Chondrocyte (in vitro differentiated cells): ENCODE data around the gene ZNF124. TPM values are rescaled to one million over a fixed set of nuclear protein-coding genes. Genes with fewer than 3 reads are reported as not detected.
"Not testable (repeated sequence)": the region's sequence is repeated elsewhere in the genome, so short reads cannot be mapped to it uniquely, and the experiment has no call there.

Experiments
- DNase-seq: peaks from one replicate; pipeline ENCODE4 v3.0.0; 2021; ENCODE audit warnings: mixed read lengths, low spot score
- H3K27ac Mint-ChIP-seq: one replicate; pipeline ENCODE4 v1.8.0; 2021; ENCODE audit warnings: mild to moderate bottlenecking, moderate library complexity, mixed read lengths; ENCODE audit not compliant: unreplicated experiment
- H3K27me3 Mint-ChIP-seq: 2 replicates; pipeline ENCODE4 v1.8.0; 2021; ENCODE audit warnings: low read depth, mixed read lengths
- H3K36me3 Mint-ChIP-seq: 2 replicates; pipeline ENCODE4 v1.8.0; 2021; ENCODE audit warnings: low read depth, mixed read lengths
- H3K4me1 Mint-ChIP-seq: 2 replicates; pipeline ENCODE4 v1.8.0; 2021; ENCODE audit warnings: low read depth, mild to moderate bottlenecking, mixed read lengths
- H3K4me3 Mint-ChIP-seq: one replicate; pipeline ENCODE4 v1.8.0; 2021; ENCODE audit warnings: mild to moderate bottlenecking, moderate library complexity, mixed read lengths; ENCODE audit not compliant: unreplicated experiment
- H3K9me3 Mint-ChIP-seq: 2 replicates; pipeline ENCODE4 v1.8.0; 2021; ENCODE audit warnings: low read depth, mixed read lengths
- total RNA-seq: library from RNA; stranded (reverse); gene quantifications from 3 replicates; pipeline ENCODE4 v1.2.1, GENCODE V29; 2021
- TF ChIP-seq, protein P1 (sequence below): fragments of 200-600 bp; sonication (generic); IDR thresholded peaks from 2 replicates; pipeline ENCODE4 v1.5.0; 2021; ENCODE audit warnings: antibody characterized with exemption, mild to moderate bottlenecking, moderate library complexity

Gene ZNF124
- total RNA-seq, 1 donor from 2014 or later: 19.3 TPM

GRCh38 chr1:247121382-247121781 is 50.4 kb downstream of the ZNF124 start:
- DNase-seq: no peak
- no peak overlapping the region for H3K27ac Mint-ChIP-seq
- H3K36me3 Mint-ChIP-seq: no peaks in the 10 kb centered on the region
- H3K27me3 Mint-ChIP-seq: no peaks in the 10 kb centered on the region
- H3K4me3 Mint-ChIP-seq: no peak overlapping the region
- TF ChIP-seq, protein P1, sequence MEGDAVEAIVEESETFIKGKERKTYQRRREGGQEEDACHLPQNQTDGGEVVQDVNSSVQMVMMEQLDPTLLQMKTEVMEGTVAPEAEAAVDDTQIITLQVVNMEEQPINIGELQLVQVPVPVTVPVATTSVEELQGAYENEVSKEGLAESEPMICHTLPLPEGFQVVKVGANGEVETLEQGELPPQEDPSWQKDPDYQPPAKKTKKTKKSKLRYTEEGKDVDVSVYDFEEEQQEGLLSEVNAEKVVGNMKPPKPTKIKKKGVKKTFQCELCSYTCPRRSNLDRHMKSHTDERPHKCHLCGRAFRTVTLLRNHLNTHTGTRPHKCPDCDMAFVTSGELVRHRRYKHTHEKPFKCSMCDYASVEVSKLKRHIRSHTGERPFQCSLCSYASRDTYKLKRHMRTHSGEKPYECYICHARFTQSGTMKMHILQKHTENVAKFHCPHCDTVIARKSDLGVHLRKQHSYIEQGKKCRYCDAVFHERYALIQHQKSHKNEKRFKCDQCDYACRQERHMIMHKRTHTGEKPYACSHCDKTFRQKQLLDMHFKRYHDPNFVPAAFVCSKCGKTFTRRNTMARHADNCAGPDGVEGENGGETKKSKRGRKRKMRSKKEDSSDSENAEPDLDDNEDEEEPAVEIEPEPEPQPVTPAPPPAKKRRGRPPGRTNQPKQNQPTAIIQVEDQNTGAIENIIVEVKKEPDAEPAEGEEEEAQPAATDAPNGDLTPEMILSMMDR: no peak
- peaks cover 3% of the 10 kb centered on the region for H3K4me1 Mint-ChIP-seq
- H3K9me3 Mint-ChIP-seq: no peaks in the 10 kb centered on the region

DNA sequence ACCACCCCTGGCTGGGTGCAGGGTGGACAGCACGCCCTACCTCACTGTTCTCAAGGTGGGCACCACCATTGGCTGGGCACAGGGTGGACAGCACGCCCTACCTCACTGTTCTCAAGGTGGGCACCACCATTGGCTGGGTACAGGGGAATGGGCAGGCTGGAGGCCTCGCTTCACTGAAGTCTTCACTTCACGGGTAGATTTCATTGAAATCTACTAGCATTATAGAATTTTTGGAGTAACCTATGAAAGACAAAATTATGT is 51.5 kb downstream of the ZNF124 start:
- H3K9me3 Mint-ChIP-seq, H3K4me3 Mint-ChIP-seq, H3K27ac Mint-ChIP-seq, H3K4me1 Mint-ChIP-seq, DNase-seq, H3K27me3 Mint-ChIP-seq, H3K36me3 Mint-ChIP-seq: not testable (repeated sequence)

- Mint-ChIP-seq H3K36me3 (no peaks in the 10 kb centered on the region), H3K27me3 (no peaks in the 10 kb centered on the region), H3K9me3 (no peaks in the 10 kb centered on the region), H3K27ac (no peak overlapping the region), H3K4me1 (peaks cover 3% of the 10 kb centered on the region), H3K4me3 (no peak overlapping the region)
- TF ChIP-seq, protein P1: no peak
- DNase-seq: no peak
These were observed 52.0 kb downstream of the ZNF124 start for GRCh38 chr1:247119600-247120407.

- Mint-ChIP-seq H3K27me3 (no peaks in the 10 kb centered on the region), H3K4me3 (no peak overlapping the region), H3K4me1 (peaks cover 3% of the 10 kb centered on the region), H3K27ac (no peak overlapping the region), H3K36me3 (no peaks in the 10 kb centered on the region), H3K9me3 (no peaks in the 10 kb centered on the region)
- DNase-seq: no peak
- TF ChIP-seq, protein P1: peak; percentile 40
These were observed 52.8 kb downstream of the ZNF124 start for GRCh38 chr1:247118946-247119446.

DNA sequence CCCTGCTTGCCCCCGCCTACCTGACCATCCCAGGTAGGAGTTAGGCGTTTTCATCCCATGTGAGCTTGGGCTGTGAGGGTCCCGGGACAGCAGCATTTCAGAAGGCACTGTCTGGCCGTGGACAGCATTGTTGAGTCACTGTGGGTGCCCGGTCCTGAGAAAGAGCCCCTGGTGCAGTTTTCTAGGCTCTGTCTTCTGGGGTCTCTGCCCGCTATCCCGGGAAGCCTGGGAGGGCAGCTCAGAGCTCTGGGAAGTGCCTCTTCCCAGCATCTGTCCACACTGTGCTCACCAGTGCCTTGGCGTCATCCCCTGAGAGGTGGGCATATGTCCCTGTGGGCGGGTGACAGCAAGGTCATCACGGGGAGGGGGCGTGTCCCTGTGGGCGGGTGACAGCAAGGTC is 56.3 kb downstream of the ZNF124 start:
- H3K4me1 Mint-ChIP-seq: peaks cover 8% of the 10 kb centered on the region
- DNase-seq: no peak
- H3K9me3 Mint-ChIP-seq: no peaks in the 10 kb centered on the region
- H3K36me3 Mint-ChIP-seq: no peaks in the 10 kb centered on the region
- no peak overlapping the region for H3K4me3 Mint-ChIP-seq
- no peaks in the 10 kb centered on the region for H3K27me3 Mint-ChIP-seq
- H3K27ac Mint-ChIP-seq: no peak overlapping the region
- TF ChIP-seq, protein P1: no peak

GRCh38 chr1:247115141-247115510 is 56.7 kb downstream of the ZNF124 start:
- Mint-ChIP-seq H3K27me3 (no peaks in the 10 kb centered on the region), H3K36me3 (no peaks in the 10 kb centered on the region), H3K9me3 (no peaks in the 10 kb centered on the region), H3K4me1 (peaks cover 9% of the 10 kb centered on the region), H3K4me3 (no peak overlapping the region), H3K27ac (peak overlapping the region; percentile 61)
- TF ChIP-seq, protein P1: no peak
- no peak for DNase-seq
